GM12878 (cell line): Measurements from ENCODE around the gene EXOC8.

Source experiments
- CHD2 ChIP-seq: IDR thresholded peaks from 2 replicates; pipeline ENCODE4 v1.6.1; 2011; ENCODE audit warnings: low read depth, low read length, improper control_type of control experiment, borderline replicate concordance
- CREB1 ChIP-seq: IDR thresholded peaks from 2 replicates; pipeline ENCODE4 v1.6.1; 2012; ENCODE audit warnings: low read depth, mild to moderate bottlenecking, inconsistent platforms
- EED ChIP-seq: sonication (generic); IDR thresholded peaks from 2 replicates; pipeline ENCODE4 v1.6.1; 2016; ENCODE audit warnings: antibody characterized with exemption, low read depth
- ETV6 ChIP-seq, 2 experiments: fragments of 450-650 bp in 1 of 2; IDR thresholded peaks in 1 of 2; conservative IDR thresholded peaks in 1 of 2; 2 replicates each; pipeline ENCODE4 v1.6.1; 2014; ENCODE audit warnings: antibody characterized with exemption in 1 of 2, borderline replicate concordance in 1 of 2, low read depth in 1 of 2, mild to moderate bottlenecking in 1 of 2, moderate library complexity in 1 of 2
- GABPA ChIP-seq: IDR thresholded peaks from 2 replicates; pipeline ENCODE4 v1.6.1; 2014; ENCODE audit warnings: antibody characterized with exemption, low read depth, mild to moderate bottlenecking, inconsistent platforms
- NFXL1 ChIP-seq: fragments of 450-650 bp; IDR thresholded peaks from 2 replicates; pipeline ENCODE4 v1.6.1; 2017; ENCODE audit warnings: antibody characterized with exemption, mild to moderate bottlenecking, borderline replicate concordance
- PML ChIP-seq: IDR thresholded peaks from 2 replicates; pipeline ENCODE4 v1.6.1; 2012; ENCODE audit warnings: low read length, inconsistent platforms
- POLR2AphosphoS5 ChIP-seq: IDR thresholded peaks from 2 replicates; pipeline ENCODE4 v1.6.1; 2011; ENCODE audit warnings: mild to moderate bottlenecking, low read length, inconsistent platforms
- RBBP5 ChIP-seq: fragments of 200-600 bp; sonication (generic); conservative IDR thresholded peaks from 2 replicates; pipeline ENCODE4 v1.6.1; 2016
- TF ChIP-seq, protein P1 (sequence below), 3 experiments: IDR thresholded peaks in 2 of 3; conservative IDR thresholded peaks in 1 of 3; 2 replicates each; pipeline ENCODE4 v1.5.1; 2011; ENCODE audit warnings: low read depth in 3 of 3, low read length in 3 of 3, mild to moderate bottlenecking in 3 of 3, control low read depth in 2 of 3, moderate library complexity in 2 of 3, inconsistent platforms in 1 of 3, mixed read lengths in 1 of 3; ENCODE audit not compliant: control insufficient read depth in 2 of 3, insufficient read depth in 1 of 3; ENCODE audit errors: extremely low read depth in 1 of 3

GRCh38 chr1:231340328-231341013, 2.8 kb upstream of the EXOC8 start:
- TF ChIP-seq GABPA (no peak), NFXL1 (no peak), POLR2AphosphoS5 (no peak), EED (no peak), CHD2 (no peak), ETV6 (conservative IDR thresholded peaks at IDR 0.05 in 1 of 2, IDR thresholded peaks at IDR 0.05 in 1 of 2; ENCODE audit: borderline replicate concordance in 1 of 2, low read depth in 1 of 2) (no peak), RBBP5 (no peak), CREB1 (no peak), PML (no peak)
- TF ChIP-seq, protein P1, sequence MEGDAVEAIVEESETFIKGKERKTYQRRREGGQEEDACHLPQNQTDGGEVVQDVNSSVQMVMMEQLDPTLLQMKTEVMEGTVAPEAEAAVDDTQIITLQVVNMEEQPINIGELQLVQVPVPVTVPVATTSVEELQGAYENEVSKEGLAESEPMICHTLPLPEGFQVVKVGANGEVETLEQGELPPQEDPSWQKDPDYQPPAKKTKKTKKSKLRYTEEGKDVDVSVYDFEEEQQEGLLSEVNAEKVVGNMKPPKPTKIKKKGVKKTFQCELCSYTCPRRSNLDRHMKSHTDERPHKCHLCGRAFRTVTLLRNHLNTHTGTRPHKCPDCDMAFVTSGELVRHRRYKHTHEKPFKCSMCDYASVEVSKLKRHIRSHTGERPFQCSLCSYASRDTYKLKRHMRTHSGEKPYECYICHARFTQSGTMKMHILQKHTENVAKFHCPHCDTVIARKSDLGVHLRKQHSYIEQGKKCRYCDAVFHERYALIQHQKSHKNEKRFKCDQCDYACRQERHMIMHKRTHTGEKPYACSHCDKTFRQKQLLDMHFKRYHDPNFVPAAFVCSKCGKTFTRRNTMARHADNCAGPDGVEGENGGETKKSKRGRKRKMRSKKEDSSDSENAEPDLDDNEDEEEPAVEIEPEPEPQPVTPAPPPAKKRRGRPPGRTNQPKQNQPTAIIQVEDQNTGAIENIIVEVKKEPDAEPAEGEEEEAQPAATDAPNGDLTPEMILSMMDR (IDR thresholded peaks at IDR 0.05 in 2 of 3, conservative IDR thresholded peaks at IDR 0.05 in 1 of 3; ENCODE audit: control insufficient read depth in 2 of 3, extremely low read depth in 1 of 3, insufficient read depth in 1 of 3, low read depth in 3 of 3, low read length in 3 of 3) = no peak
